ENCODE measurements around the gene CDK19.
A peak's percentile ranks its signal among the peaks of the same experiment; 100 is the strongest.
"Not testable (repeated sequence)": the region's sequence is repeated elsewhere in the genome, so short reads cannot be mapped to it uniquely, and the experiment has no call there.

CDK19 gene

DNA sequence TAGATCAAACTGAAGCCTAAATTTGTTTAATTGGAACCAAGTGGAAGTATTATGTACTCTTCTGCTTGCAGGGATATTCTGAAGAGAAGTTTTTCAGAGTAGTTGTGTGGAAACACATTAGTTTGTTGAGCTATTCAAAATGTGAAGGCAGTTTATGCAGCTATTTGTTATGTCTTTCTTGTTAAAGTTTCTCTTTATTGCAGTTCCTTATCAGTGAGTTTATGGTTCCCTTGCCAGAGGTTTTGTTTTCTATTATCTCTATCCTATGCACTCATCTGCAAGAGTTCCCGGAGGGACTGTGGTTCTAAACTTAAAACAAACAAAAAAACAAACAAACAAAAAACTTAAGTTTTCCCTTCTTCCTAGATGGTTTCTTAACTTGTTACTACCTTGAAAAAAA, 195.2 kb downstream of the CDK19 start:
- DNase-seq (ENCODE audit: low spot score), result no peak

DNA sequence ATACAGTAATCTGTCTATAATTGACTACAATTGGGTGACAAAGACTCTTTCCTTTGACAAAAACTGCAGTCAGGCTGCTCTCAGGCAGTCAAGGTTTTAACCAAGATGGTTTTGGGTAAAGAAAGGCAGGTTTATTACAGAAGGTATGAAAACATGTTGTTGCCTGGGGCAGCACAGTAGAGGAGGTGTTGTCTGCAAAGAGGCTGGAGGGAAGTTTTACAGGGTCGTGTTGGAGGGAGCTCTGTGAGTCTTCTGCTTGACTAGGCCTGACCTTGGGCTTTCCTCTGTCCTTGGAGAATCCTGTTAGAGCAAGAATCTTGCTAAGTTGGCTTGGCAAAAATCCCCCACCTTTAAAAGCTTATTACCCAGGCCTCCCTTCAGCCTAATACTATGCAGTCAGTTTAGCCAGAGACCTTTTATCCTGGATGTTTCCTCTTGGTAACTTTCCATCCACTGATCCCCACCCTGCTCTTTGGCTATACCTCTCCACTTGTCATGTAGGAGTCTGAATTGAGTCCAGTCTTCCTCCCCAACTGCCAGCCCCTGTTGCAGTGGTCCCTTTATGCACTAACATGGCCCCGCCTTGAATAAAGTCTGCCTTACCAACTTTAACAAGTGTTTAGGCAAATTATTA, 195.9 kb downstream of the CDK19 start:
- DNase-seq (ENCODE audit: low spot score), result no peak

DNA sequence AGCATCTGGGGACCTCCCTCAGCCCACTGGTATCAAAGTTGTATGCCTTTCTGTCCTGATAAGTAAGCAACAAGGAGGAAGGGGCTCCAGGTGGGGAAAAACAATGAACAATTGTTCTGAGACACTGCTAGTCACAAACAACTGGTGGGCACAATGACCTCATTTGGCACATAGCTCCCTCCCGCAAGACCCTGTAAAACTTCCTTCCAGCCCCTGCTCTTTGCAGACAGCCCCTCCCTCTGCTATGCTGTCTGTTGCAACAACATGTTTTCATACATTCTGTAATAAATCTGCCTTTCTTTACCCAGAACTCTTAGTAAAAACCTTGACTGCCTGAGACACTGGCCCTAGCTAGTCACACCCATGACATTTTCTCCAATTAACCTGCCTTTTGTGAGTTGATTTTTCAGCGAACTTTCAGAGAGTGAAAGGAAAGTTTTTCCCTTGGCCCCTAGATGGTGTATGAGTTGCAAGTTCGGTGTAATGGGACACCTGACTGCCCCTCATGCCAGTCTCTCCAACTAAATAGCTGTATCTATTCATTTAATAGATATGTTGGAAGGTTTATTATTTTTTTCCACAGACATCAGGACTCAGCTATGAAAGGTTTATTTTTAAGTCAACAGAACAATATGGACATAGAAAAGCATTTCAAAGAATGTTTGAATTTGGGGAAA, 196.5 kb downstream of the CDK19 start:
- peak; percentile 21 for DNase-seq (ENCODE audit: low spot score)

DNA sequence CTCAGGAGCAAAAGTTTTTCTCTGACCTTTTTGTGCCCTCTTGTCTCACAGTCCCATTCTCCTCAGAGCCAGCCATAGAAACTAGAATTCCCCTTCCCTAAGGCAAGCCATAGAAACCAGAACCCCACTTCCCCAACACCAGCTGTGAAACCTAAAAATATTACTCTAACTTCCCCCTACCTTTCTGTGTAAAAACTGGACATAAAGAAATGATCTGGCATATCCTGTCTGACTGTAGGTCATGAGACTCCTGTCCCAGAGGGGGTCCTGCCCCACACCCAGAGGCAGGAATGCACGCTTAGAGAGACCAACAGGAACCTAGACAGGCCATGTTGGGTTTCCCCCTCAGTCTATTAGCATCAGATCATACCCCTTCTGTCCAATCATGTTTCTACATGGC, 198.2 kb downstream of the CDK19 start:
- no peak for DNase-seq (ENCODE audit: low spot score)

DNA sequence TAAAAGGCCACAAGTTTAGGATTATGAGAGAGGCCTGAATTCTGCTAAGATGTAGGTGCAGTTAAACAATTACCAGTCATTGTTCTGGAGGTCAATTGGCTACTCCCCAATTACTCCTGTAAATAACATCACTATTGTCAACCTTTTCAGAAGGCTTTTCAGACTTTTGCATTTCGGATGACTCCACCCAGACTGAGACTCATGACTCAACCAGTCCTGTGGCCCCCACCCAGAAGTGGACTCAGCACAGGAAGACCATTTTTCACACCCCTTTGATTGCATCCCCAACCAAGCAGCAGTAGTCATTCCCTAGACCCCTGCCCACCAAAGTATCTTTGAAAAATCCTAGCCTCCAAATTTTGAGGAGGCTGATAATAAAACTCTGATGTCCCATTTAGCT, 199.5 kb downstream of the CDK19 start:
- no peak for DNase-seq (ENCODE audit: low spot score)

DNA sequence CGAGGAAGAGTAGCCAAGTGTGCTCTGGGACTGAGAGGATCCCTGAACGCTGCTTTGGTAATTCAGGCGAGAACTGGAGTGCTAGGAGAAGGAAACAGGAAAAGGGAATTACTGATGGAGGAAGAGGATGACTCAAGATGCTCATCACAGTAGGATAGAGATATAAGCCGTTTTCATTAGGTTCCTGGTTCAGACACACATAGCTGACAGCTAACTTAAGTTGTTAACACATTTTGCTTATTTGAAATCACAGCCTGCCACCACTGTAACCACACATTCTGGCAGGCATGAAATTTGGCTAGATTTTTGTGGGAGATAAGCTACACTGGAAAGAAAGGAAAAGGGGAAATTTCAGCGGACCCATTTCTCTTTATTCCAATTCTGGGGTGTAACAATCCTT, 200.7 kb downstream of the CDK19 start:
- no peak for DNase-seq (ENCODE audit: low spot score)

DNA sequence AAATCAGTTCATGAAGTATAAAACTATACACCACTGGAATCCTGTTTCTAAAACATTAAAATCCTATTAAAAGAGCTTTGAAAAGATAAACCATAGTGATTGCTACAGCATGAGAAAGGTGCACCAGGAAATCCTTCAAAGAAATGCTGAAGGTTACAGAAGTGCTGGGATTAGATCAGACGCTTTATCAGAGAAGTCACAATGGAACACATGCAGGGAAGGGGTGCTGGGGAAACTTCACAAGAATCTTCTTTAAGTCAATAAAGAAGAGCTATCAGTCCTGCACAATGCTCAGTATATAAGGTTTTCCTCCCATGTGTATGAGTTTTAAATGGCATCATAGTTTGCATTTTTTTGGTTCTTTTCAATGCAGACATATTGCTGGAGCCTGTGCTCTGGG, 201.2 kb downstream of the CDK19 start:
- DNase-seq (ENCODE audit: low spot score), result no peak

DNA sequence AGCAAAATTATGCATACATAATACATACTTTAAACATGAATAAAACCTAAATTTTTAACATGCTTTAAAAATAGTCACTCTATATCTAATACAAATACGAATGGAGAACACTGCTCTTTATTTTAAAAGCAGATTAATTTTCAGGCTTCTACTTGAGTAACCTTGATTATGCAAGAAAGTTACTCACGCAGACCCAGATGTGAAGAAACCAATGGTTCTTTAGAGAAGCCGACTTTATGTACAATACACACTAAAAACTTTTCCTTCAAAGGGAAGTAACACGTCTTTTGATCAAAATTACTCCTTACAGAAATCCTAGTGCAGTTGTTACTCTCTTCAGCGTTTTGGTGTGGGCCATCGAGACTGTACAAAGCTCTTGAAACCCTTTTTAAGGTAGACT, 201.9 kb downstream of the CDK19 start:
- DNase-seq (ENCODE audit: low spot score), result no peak

DNA sequence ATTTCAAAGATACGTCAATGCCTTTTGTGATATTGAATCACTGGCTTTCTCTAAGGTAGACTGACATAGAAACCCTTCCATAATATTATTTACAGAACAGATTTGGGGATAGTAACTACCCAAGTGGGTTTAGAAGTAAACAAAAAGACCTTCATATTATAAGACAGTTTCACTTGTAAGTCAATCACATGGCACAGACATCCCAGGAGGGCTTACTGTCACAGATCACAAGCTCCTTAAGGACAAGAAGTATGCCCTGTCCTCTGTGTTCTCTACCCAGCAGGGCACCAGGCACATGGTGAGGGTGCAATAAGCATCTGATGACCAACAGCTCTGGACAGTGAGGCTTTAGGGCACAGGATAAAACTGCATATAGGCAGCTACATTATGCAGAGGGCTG, 203.0 kb downstream of the CDK19 start:
- DNase-seq (ENCODE audit: low spot score), result no peak

DNA sequence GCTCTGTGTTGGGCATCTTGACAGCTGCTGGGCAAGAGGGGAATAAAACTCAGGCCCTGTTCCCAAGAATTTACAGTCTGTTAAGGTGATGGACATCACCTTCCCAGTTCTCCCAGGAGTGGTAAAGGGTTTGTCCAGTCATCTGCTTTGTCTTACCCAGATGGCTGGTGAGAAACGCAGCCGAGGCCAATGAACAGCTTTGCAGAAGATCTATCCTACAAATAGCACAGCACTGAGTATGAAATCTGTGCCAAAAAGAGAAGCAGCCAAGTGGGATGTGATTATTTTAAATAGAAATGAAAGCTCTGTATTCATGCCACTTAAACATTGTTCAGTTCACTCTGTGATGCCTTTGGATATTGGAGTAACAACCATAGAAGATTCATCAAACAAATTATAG, 206.2 kb downstream of the CDK19 start:
- no peak for DNase-seq (ENCODE audit: low spot score)

DNA sequence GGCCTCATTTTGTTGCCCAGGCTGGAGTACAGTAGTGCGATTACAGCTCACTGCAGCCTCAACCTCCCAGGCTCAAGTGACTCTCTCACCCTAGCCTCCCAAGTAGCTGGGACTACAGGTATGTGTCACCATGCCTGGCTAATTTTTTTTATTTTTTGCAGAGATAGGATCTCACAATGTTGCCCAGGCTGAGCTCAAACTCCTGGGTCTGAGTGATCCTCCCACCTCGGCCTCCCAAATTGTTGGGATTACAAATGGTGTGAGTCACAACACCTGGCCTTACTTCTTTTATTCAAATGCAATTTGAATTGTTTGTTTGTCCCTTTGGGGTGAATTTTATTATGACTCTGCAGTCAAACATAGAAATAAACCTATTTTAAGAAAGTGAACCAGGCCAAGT, 207.1 kb downstream of the CDK19 start:
- no peak for DNase-seq (ENCODE audit: low spot score)

DNA sequence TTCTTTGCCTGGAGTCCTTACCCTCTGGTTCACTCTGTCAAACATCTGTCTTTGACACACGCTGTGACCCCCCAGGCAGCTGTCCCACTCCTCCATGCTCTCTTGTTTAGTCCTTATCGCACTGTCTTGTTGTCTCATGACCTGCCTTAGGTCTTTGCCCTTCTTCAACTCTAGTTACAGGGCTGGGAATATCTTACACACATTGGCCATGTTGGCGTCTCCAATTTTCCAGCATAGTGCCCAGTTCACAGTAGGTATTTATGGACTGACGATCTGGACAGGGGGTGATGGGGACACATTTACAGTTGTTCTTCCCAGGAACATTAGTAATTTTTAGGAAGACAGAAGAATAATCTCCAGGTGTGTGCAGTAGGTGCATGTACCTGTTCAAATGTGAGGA, 209.1 kb downstream of the CDK19 start:
- DNase-seq (ENCODE audit: low spot score), result no peak

DNA sequence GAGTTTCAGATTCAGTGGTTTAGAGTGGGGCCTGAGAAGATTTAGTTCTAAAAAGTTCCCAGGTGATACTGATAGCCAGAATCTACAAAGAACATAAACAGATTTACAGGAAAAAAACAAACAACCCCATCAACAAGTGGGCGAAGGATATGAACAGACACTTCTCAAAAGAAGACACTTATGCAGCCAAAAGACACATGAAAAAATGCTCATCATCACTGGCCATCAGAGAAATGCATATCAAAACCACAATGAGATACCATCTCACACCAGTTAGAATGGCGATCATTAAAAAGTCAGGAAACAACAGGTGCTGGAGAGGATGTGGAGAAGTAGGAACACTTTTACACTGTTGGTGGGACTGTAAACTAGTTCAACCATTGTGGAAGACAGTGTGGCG, 214.6 kb downstream of the CDK19 start:
- not testable (repeated sequence) for DNase-seq (ENCODE audit: low spot score)

DNA sequence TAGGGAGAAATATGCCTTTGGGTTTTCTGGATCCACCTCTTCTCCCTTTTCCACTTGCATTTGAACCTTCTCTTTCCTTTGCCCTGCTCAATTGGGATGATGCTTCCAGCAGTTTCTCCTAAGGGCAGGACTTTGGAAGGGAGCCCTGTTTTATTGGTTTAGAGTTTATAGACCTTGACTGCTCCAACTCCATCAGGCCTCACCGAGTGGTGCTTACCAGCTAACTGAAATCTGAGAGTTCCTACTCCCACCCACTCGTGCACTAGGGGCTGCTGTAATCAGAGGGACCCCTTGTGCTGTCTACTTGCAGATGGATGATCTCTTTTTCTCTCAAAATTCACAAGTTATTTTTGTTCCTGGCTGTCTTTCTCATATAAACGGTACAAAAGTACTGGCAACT, 217.5 kb downstream of the CDK19 start:
- DNase-seq (ENCODE audit: low spot score), result no peak

DNA sequence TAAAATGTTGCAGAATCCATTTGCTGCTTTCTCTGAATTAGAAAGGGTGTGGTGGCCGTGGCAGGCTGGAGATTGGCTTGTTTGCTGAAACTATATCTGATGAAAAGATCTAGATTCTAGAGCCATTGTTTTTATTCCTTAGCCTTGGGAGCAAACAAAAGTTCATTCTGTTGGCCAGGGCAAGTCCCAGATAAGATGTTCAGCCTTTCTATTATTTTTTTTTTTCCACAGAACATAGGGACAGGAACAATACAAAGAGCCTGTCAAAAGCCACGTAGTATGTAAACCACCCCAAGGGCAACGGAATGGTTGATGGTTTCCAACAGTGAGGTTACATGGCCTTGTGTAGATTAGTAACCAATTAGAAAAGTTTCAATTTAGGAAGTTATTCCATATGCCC, 218.9 kb downstream of the CDK19 start:
- DNase-seq (ENCODE audit: low spot score), result no peak

DNA sequence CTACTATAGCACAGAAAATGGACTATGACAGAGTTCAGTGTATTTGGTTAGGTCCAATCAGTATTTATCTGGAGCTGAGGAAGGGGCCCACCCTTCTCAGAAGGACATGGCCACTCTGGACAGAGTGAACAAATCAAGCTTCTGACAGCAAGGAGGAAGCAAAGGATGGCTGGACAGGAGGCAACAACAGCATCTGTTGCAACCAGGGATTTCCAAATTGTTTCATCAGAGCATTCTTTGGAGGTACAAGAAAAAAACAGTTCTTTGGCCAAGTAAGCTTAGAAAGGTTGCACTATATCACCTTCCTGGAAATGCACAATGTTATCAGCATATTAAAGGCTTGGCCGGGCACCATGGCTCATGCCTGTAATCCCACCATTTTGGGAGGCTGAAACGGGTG, 220.2 kb downstream of the CDK19 start:
- no peak for DNase-seq (ENCODE audit: low spot score)

DNA sequence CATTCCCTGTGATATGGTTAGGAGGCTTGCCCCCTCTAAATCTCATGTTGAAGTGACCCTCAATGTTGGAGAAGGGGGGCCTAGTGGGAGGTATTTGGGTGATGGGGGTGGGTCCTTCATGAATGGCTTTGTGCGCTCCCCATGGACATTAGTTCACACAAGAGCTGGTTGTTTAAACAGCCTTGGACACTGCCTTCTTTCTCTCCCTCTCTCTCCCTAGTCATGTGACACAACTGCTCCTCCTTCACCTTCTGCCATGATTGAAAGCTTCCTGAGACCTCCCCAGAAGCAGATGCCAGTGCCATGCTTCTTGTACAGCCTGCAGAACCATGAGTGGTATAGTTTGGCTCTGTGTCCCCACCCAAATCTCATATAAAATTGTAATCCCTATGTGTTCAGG, 221.6 kb downstream of the CDK19 start:
- DNase-seq (ENCODE audit: low spot score), result no peak

DNA sequence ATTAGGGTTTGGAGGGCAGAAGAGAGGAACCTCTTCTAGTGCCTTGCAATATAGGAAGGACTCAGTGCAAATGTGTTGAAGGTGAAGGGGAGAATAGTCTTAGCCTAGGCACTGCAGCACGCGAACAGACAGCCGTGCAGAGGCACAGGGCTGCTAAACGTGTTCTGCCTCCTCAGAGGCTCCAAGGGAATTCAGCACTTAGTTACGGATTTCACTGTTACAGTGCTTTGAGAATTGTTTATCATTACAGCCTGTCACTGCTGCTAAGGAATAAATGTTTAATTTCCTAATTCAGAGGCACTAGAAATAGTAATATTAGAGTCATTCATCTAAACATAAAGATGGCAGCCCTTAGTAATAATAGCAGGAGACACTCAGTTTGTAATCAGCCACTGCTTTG, 222.5 kb downstream of the CDK19 start:
- DNase-seq (ENCODE audit: low spot score), result no peak

DNA sequence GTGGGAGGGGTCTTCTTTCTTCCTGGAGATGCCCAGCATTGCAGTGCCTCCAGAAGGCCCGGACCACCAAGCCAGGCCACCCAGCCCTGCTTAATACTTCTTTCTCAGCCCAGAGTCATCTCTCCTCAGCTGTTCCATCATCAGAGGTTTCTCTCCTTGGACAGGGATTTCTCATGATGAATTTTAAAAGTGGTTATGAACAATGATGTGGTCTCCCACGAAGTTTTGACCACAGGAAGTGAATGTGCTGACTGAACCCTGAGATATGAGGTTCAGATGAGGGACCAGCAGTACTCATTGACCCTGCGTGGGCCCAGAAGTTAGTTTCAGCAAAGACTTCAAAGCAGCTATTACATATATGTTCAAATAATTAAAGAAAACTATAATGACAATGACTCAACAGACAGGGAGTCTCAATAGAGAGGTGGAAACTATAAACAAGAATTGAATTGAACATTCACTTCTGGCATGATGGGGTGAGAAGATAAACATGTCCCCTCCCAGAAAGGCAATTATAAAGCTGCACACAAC, 224.4 kb downstream of the CDK19 start:
- no peak for DNase-seq (ENCODE audit: low spot score)

DNA sequence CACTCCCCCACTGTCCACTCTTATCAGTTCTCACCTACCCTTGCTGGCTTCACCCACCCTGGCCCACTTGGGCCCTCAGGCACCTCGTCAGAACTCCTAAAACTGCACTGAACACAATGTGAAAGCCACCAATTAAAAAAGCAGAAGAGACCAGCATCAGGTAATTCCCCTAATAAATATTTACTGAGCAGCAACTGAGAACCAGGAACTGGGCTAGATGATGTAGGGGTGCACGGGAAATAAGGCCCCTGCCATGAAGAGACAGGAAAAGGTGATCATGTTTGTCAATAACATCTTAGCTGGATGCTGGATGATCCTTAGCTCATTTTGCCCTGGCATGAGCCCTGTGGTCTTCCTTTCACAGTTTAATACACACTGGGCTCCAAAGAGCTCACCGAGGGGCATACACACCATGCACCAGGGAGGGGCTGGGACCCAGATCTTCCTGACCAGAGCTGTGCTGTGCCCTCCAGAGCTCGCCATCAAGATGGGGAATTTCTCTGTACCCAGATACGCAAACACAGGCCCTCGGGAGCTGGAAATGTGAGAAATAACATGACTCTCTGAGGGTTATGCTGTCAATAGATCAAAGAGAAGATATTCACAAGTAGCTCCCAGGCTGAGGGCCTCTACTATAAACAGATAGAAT, 225.3 kb downstream of the CDK19 start:
- no peak for DNase-seq (ENCODE audit: low spot score)

DNA sequence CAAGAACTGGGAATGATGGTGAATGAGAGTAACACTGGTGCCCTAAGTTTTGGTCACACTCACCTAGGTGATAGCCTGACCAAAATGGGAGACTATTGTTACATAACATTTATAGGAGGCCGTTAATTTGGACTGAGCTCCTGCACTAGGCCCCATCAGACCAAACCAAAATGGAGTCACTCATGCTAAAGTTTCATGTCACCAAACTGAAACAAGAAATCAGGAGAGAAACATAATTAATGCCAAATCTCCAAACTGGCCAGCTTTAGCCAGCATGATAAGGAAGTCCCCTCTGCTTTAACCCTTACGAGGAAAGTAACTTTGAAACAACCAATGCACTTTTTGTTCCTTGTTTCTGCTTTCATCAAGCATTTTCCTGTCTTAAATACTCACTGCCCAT, 227.9 kb downstream of the CDK19 start:
- DNase-seq (ENCODE audit: low spot score), result no peak

DNA sequence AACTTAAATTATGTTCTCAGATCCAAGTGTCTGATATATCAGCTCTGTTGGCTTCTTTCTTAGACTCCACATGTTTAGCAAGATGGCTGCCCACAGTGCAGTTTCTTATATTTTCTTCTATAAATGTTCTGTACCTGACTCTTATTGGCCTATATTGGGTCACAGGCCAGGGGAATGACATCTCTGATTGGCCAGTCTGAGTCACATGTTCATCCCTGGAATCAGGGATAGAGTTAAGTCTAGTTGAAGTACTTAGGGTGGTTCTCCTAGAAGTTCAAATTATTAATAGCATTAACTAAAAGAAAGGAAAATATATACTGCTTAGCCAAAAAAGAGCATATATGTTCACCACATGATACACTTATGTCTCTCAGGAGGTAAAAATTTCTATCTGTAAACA, 233.6 kb downstream of the CDK19 start:
- DNase-seq (ENCODE audit: low spot score), result no peak

DNA sequence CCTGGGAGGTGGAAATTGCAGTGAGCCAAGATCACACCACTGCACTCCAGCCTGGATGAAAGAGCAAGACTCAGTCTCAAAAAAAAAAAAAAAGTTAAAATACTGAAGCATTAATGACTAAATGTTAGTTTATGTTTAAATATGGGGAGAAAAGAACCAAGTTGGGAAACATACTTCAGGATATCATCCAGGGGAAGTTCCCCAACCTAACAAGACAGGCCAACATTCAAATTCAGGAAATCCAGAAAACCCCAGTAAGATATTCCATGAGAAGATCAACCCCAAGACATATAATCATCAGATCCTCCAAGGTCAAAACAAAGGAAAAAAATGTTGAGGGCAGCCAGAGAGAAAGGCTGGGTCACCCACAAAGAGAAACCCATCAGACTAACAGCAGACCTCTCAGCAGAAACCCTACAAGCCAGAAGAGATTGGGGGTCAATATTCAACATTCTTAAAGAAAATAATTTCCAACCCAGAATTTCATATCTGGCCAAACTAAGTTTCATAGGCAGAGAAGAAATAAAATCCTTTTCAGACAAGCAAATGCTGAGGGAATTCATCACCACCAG, 237.6 kb downstream of the CDK19 start:
- not testable (repeated sequence) for DNase-seq (ENCODE audit: low spot score)
